T-helper 17 cell (primary cell): ENCODE data around the gene KRT7. TPM values are rescaled to one million over a fixed set of nuclear protein-coding genes. Genes with fewer than 3 reads are reported as not detected.
A peak's percentile ranks its signal among the peaks of the same experiment; 100 is the strongest.
"Not testable (repeated sequence)": the region's sequence is repeated elsewhere in the genome, so short reads cannot be mapped to it uniquely, and the experiment has no call there.

Experiments
- ATAC-seq: fragments of 150-1000 bp; cut with Tn5 transposase; 2 replicates; pipeline ENCODE4 v1.10.0; 2021; ENCODE audit warnings: mild to moderate bottlenecking, moderate library complexity
- DNase-seq, 3 donors: peaks; one replicate each; pipeline versions ENCODE4 v3.0.0 to v3.0.0-alpha.2; 2020 to 2021
- H3K9me3 ChIP-seq: one replicate; pipeline ENCODE4 v1.7.0; 2013; ENCODE audit warnings: low read length, mild to moderate bottlenecking; ENCODE audit not compliant: control insufficient read depth, poor library complexity, severe bottlenecking
- H3K27ac Mint-ChIP-seq: one replicate; pipeline ENCODE4 v1.8.0; 2022; ENCODE audit warnings: mild to moderate bottlenecking, moderate library complexity, mixed read lengths
- H3K27me3 Mint-ChIP-seq: one replicate; pipeline ENCODE4 v1.8.0; 2022; ENCODE audit warnings: mixed read lengths
- H3K36me3 Mint-ChIP-seq: one replicate; pipeline ENCODE4 v1.8.0; 2022; ENCODE audit warnings: low read depth, mixed read lengths
- H3K4me1 Mint-ChIP-seq: one replicate; pipeline ENCODE4 v1.8.0; 2022; ENCODE audit warnings: mild to moderate bottlenecking, mixed read lengths
- H3K4me3 Mint-ChIP-seq: one replicate; pipeline ENCODE4 v1.8.0; 2022; ENCODE audit warnings: mild to moderate bottlenecking, moderate library complexity, mixed read lengths
- total RNA-seq, 4 donors: library from RNA in 2 of 4; stranded (reverse) in 2 of 4; gene quantifications; one replicate each; pipeline ENCODE4 v1.2.3 and lab custom pipeline; 2022 to 2026

The KRT7 gene
- total RNA-seq, 2 donors from 2014 or later, result 0.70 TPM; not detected in 1

DNA sequence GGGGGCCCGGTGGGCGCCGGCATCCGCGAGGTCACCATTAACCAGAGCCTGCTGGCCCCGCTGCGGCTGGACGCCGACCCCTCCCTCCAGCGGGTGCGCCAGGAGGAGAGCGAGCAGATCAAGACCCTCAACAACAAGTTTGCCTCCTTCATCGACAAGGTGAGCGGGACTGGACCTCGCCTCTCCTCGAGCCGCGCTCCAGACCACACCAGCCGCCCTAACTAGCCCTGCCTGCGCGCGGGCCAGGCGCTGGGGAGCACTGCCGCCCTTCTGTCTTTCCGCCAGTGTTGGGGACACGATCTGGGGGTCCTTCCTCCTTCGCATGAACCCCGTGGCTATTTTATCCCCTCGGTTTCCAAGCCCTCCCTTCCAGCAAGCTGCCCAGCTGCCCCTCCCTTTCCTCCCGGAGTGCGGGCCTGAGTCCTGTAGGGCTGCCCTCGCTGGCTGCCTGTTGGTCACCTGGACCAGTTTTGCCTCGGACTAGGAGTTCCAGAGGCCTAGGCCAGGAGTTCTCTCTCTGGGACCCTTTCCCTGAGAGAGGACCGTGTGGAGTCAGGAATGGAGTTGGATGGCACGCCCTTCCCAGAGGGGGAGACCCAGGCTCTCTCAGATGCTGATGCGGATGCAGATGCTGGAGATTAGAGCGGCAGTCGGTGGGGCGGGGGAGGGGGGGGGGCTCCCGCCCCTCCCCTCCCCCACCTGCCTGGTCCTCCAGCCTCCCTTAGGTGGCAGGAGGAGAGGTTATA, 592 bp downstream of the KRT7 start:
- peaks cover 69% of the 10 kb centered on the region for H3K27me3 Mint-ChIP-seq
- no peaks in the 10 kb centered on the region for H3K9me3 ChIP-seq

DNA sequence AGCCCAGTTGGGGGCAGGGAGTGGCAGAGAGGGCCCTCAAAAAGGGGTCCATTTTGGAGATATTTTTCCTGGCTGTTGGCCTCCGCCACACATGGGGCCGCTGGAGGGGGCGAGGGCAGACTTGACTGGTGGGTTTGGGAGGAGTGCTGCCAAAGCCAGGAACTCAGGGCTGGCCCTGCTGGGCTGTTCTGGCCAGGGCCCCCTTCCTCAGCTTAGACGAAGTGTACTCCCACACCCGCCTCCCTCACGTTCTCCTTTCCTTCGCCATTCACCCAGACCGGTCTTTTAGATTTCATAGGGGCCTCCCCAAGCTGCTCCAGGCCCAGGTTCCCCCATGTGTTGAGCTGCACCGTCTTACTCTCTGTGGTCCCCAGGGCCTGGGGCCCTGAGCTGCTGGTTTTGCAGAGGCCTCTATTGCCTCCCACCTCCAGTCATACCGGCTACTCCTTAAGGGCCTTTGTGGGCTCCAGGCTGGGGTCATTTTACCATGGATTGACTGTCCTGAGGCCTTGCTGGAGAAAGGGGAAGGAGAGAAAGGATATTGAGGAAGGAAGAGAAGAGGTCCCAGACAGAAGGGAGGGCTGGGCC, 1.3 kb downstream of the KRT7 start:
- Mint-ChIP-seq H3K27me3 (peaks cover 62% of the 10 kb centered on the region), H3K4me3 (no peak overlapping the region), H3K36me3 (peaks cover 15% of the 10 kb centered on the region), H3K27ac (no peak overlapping the region), H3K4me1 (peaks cover 5% of the 10 kb centered on the region)
- H3K9me3 ChIP-seq, result no peaks in the 10 kb centered on the region
- no peak for DNase-seq
- ATAC-seq, result no peak

More for the DNA sequence above, 592 bp downstream of the KRT7 start:
- peaks cover 15% of the 10 kb centered on the region for H3K36me3 Mint-ChIP-seq
- H3K4me1 Mint-ChIP-seq, result peaks cover 5% of the 10 kb centered on the region
- H3K4me3 Mint-ChIP-seq, result peak overlapping the region; percentile 57
- ATAC-seq, result no peak
- H3K27ac Mint-ChIP-seq, result no peak overlapping the region
- no peak for DNase-seq

DNA sequence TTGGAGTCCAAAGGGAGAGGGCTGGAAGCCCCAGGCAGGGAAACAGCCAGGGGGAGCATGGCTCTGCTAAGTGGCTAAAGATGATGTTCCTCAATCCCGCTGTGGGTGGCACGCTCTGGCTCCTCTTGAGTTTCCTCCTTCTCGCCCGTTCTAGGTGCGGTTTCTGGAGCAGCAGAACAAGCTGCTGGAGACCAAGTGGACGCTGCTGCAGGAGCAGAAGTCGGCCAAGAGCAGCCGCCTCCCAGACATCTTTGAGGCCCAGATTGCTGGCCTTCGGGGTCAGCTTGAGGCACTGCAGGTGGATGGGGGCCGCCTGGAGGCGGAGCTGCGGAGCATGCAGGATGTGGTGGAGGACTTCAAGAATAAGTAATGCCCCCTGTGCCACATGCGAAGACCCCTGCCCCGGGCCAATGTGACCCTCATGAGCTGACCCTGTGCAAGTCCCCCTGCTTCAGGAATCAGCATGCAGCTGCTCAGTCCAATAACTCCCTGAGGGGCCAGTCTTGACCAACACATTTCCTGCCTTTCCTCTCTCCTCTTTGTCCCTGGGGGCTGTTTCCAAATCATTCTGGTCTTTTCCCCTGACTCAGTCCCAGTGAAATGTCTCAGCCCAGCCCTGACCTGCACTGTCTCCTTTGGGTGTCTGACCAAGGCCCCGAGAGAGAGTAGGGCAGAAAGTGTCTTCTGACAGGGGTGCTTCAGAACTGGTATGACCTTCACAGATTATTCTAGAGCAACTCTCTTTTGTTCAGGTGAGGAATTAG, 2.1 kb downstream of the KRT7 start:
- Mint-ChIP-seq H3K36me3 (peaks cover 13% of the 10 kb centered on the region), H3K4me3 (no peak overlapping the region), H3K27me3 (peaks cover 54% of the 10 kb centered on the region), H3K4me1 (peaks cover 5% of the 10 kb centered on the region), H3K27ac (peak overlapping the region; percentile 24)
- no peaks in the 10 kb centered on the region for H3K9me3 ChIP-seq
- DNase-seq (no peak), ATAC-seq (no peak)

DNA sequence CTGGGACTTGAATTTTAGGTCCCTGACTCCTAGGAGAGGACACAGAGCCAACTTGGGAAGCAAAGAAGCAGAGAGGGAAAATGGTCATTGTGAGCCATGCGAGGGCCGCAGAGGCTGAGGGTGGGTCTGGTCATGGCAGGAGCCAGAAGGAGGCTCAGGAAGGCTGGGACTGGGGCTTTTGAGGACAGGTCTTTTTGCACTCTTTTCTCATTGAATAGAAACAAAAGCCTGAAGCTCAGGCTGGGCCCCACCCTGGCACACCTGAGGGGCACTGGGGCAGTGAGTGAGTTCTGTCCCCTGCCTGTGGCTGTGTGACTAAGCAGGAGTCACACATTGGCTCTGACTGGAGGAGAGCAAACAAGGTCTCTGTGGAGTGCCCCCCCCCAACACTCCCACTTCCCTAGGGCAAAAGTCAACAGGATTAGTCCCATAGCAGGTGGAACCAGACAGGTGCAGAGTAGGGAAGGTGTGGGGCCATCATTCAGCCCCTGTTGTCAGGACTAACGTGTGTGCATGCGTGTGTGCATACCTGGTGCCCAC, 2.8 kb downstream of the KRT7 start:
- Mint-ChIP-seq H3K36me3 (peaks cover 13% of the 10 kb centered on the region), H3K27ac (peak overlapping the region; percentile 24), H3K27me3 (peaks cover 49% of the 10 kb centered on the region), H3K4me3 (no peak overlapping the region), H3K4me1 (peaks cover 5% of the 10 kb centered on the region)
- DNase-seq (no peak), ATAC-seq (no peak)
- H3K9me3 ChIP-seq, result no peaks in the 10 kb centered on the region

DNA sequence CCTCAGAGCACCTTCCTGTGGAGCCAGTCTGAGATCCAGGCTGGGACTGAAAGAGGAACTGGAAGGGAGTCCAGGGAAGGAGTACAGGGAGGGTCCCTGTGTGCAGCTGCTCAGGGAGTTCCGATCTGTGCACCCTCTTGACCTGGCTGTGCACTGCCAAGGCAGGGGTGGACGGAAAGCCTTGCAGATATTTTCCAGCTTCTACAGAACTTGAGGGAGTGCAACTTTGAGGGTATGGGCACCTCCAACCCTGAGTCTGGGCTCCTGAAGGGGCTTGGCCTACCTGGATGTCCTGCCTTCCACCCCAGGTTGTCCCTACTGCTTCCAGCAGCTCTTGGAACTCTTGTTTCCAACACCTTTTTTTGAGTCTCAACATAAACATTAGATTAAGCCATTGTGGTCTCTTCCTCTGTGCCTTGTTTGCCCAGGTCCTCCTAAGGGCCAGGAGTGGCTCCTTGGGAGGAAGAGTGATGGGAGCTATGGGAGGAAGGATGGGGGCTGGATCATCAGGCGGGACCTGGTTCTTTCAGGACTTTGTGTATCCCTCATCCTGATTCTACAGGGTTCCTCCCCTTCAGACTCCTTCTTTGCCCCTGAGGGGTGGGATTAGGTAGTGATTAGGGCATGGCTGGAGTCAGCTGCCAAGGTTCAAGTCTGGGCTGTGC, 3.5 kb downstream of the KRT7 start:
- H3K27ac Mint-ChIP-seq, result no peak overlapping the region
- H3K27me3 Mint-ChIP-seq, result peaks cover 43% of the 10 kb centered on the region
- no peak for ATAC-seq
- DNase-seq, result no peak
- H3K36me3 Mint-ChIP-seq, result peaks cover 8% of the 10 kb centered on the region
- H3K4me3 Mint-ChIP-seq, result no peak overlapping the region
- H3K9me3 ChIP-seq, result no peaks in the 10 kb centered on the region
- H3K4me1 Mint-ChIP-seq, result peaks cover 5% of the 10 kb centered on the region

DNA sequence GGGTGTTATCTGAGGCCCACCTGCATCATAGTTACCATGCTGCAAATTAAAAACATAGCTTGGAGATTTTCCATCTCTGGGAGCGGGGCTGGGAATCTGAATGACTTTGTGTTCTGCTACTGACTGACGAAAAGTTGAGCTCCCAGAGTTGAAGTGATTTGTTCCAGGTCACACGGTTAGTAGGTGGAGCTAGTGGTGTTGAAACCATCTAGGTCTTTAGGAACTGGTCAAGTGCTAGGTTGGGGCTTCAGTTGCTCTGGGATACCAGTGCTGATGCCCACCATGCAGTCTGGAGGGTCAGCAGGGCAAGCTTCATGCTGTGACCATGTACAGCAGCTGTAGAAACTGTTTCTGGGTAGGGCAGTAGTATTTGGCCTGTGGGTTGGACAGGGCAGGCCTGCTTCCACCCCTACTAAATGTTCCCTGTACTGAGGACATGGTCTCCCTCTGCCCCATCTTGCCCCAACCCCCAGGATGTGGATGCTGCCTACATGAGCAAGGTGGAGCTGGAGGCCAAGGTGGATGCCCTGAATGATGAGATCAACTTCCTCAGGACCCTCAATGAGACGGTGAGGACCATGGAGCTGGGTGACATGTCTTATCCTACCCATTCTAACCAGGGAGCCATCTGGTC, 5.3 kb downstream of the KRT7 start:
- DNase-seq, result no peak
- peaks cover 5% of the 10 kb centered on the region for H3K4me1 Mint-ChIP-seq
- H3K36me3 Mint-ChIP-seq, result peaks cover 6% of the 10 kb centered on the region
- H3K27me3 Mint-ChIP-seq, result peaks cover 30% of the 10 kb centered on the region
- H3K4me3 Mint-ChIP-seq, result no peak overlapping the region
- no peak overlapping the region for H3K27ac Mint-ChIP-seq
- no peaks in the 10 kb centered on the region for H3K9me3 ChIP-seq
- ATAC-seq, result no peak

DNA sequence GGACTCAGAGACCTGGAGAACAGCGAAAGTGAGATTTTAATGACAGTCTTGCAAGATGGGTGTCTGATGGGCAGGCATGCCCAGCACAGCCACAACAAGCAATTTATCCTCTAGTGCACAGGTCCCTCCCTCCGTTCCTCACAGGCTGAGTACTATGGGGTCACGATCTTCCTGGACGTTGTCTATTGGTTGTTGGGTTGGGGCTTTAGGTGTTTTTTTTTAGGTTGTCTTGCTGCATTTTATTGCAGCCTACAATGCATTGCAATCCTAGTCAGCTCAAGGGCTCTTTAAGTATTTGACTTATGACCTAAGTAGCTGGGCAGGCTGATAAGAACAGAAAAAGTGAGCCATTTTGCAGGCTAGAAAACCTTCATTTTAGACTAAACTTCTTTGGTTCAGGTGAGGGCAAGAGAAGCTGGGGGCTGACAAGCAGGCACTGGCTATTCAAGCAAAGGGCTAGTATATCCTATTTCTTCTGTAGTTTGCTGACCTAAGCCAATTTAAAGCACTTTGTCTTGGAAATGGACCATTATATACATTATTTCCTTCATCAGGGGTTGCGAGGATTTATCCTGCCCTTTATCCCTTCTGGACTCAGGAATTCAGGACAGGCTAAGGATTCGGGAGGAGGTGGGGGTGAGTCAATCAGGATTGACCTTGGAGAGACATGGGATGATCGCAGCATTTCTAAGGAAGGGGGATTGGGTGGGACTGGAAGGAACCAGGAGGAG, 6.0 kb downstream of the KRT7 start:
- no peaks in the 10 kb centered on the region for H3K9me3 ChIP-seq
- peak overlapping the region; percentile 49 for H3K27ac Mint-ChIP-seq
- DNase-seq (no peak), ATAC-seq (no peak)
- peaks cover 29% of the 10 kb centered on the region for H3K27me3 Mint-ChIP-seq
- H3K4me1 Mint-ChIP-seq, result peaks cover 10% of the 10 kb centered on the region
- peaks cover 6% of the 10 kb centered on the region for H3K36me3 Mint-ChIP-seq
- no peak overlapping the region for H3K4me3 Mint-ChIP-seq

DNA sequence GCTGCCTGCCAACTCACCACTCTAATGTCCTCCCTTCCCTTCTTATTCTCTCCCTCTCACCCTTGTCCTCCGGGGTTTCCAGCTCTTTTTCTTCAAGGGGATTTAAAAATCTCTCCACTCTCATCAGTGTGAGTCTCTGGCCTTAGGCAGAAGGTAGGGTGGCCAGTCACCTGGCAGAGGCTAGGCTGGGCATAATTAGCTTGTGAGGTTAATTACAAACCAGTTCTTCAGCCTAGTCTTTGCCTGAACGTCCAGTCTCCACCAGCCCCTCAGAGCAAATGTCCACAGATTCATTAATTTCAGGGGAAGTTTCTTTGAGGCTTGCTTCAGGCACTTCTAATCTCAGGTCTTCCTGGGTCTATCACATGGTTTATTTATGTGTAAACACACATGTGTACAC, 6.7 kb downstream of the KRT7 start:
- H3K9me3 ChIP-seq, result no peaks in the 10 kb centered on the region
- peak overlapping the region; percentile 49 for H3K27ac Mint-ChIP-seq
- H3K36me3 Mint-ChIP-seq, result peaks cover 3% of the 10 kb centered on the region
- H3K27me3 Mint-ChIP-seq, result peaks cover 23% of the 10 kb centered on the region
- no peak overlapping the region for H3K4me3 Mint-ChIP-seq
- H3K4me1 Mint-ChIP-seq, result peaks cover 15% of the 10 kb centered on the region
- DNase-seq (no peak), ATAC-seq (no peak)

DNA sequence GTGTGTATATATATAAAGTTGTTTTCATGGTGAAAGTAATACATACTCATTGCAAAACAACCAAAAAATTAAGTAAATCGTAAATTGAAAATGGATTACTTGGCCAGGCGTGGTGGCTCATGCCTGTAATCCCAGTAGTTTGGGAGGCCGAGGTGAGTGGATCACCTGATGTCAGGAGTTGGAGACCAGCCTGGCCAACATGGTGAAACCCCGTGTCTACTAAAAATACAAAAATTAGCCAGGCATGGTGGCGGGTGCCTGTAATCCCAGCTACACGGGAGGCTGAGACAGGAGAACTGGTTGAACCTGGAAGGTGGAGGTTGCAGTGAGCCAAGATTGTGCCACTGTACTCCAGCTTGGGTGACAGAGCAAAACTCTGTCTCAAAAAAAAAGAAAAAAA, 7.2 kb downstream of the KRT7 start:
- H3K4me1 Mint-ChIP-seq, result peaks cover 16% of the 10 kb centered on the region

DNA sequence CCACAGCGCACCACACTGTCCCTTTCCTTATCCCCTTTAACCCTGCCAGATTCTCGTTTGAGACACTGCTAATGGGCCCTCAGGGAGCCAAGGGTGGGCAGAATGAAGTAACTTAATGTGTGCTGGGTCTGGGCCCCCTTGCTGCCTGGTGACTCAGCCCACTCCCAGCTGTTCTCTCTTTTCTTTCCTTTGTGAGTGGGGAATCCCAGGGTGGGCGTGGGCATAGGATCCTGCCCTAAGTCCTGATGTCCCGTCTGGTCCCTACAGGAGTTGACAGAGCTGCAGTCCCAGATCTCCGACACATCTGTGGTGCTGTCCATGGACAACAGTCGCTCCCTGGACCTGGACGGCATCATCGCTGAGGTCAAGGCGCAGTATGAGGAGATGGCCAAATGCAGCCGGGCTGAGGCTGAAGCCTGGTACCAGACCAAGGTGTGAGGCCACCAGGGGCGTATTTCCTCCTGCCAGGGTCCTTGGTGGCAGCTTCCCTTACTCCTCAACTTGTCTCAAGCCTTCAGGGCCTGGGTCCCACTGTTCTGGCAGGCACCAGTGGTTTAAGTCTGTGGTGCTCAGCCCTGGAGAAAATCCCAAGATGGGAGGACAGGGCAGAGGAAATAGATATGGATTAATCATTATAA, 8.3 kb downstream of the KRT7 start:
- H3K4me3 Mint-ChIP-seq, result no peak overlapping the region
- ATAC-seq (no peak), DNase-seq (no peak)
- peaks cover 11% of the 10 kb centered on the region for H3K27me3 Mint-ChIP-seq
- H3K27ac Mint-ChIP-seq, result no peak overlapping the region
- H3K9me3 ChIP-seq, result no peaks in the 10 kb centered on the region
- peaks cover 24% of the 10 kb centered on the region for H3K4me1 Mint-ChIP-seq
- no peaks in the 10 kb centered on the region for H3K36me3 Mint-ChIP-seq

More for the DNA sequence above, 7.2 kb downstream of the KRT7 start:
- H3K27me3 Mint-ChIP-seq, result peaks cover 19% of the 10 kb centered on the region
- DNase-seq, H3K36me3 Mint-ChIP-seq, H3K9me3 ChIP-seq, ATAC-seq, H3K4me3 Mint-ChIP-seq: not testable (repeated sequence)
- peak overlapping the region; percentile 49 for H3K27ac Mint-ChIP-seq

DNA sequence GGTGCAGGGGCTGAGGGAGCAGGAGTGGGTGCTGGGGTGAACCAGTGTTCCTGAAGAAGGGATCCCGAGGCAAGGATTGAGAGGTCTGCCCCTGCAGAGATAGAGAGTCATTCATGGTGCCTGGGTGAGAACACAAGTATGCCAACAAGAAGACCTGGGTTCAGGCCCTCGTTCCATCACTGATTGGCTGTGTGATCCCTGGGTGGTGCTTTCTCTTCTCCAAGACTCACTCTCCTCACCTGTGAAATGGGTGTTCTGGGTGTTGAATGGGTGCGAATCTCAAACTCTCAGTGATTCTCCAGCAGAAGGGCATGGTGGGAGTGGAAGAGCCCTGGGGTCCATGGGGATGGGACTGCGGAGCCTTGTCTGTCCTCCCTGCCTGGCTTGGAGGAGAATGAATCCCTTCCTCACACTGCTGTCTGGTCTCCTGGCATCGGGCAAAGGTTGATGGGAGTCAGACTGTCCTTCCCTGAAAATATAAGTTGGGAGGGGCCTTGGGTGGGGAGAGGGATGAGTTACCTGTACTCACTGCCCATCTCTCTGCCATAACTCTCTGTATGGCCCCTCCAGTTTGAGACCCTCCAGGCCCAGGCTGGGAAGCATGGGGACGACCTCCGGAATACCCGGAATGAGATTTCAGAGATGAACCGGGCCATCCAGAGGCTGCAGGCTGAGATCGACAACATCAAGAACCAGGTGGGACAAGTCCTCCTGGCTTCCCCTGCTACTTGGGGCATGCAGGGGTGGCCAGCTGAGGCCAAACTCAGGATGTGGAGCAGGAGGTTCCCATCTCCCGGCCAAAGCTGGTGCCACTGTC, 9.6 kb downstream of the KRT7 start:
- Mint-ChIP-seq H3K4me3 (no peak overlapping the region), H3K27ac (peak overlapping the region; percentile 86), H3K4me1 (peaks cover 32% of the 10 kb centered on the region), H3K36me3 (no peaks in the 10 kb centered on the region), H3K27me3 (peaks cover 11% of the 10 kb centered on the region)
- DNase-seq (no peak), ATAC-seq (no peak)
- no peaks in the 10 kb centered on the region for H3K9me3 ChIP-seq
